GM18858 (cell line): ENCODE data around the gene CHN1.
A peak's percentile ranks its signal among the peaks of the same experiment; 100 is the strongest.

Source experiments
- ATAC-seq: cut with Tn5 transposase; IDR thresholded peaks from one replicate; pipeline ENCODE4 v1.9.1; 2021; ENCODE audit not compliant: unreplicated experiment

CHN1 gene

DNA sequence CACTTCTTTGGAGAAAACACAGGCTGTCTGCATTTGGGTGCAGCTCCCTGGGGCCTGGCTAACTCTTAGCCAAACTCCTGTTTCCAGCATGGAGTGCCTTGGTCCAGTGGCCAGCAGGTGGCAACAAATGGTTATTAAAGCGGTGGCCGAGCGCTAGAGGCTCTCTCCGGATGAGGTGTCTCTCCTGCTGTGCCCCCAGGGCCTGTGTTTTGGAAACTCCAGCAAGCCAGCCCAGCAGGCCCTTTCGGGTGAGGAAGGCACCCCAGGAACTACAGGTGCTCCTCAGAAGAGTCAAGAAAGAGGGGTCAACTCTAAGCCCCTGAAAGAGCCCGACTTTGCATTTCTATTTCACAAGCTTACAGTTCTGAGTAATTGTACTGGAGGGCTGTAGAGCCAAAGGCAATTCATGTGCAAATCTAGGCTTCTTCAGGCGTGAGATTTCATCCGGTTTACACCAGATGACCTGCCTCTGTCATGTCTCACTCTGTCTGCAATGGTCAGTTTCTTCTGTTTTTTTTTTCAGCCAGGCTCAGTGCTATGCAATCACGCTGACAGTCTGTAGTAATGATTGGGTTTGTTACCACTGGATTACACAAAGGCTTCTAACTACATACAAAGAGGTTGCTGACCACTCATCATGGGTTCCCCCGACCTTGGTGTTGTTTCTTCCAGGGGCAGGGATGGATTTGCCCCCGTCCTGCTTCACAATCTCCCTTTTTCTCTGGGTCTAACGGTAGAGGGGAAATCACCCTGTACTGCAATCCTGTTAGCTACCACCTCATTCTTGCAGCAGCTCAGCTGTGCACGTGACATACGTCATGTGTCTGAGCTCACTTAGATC, 233.3 kb downstream of the CHN1 start:
- no peak for ATAC-seq

DNA sequence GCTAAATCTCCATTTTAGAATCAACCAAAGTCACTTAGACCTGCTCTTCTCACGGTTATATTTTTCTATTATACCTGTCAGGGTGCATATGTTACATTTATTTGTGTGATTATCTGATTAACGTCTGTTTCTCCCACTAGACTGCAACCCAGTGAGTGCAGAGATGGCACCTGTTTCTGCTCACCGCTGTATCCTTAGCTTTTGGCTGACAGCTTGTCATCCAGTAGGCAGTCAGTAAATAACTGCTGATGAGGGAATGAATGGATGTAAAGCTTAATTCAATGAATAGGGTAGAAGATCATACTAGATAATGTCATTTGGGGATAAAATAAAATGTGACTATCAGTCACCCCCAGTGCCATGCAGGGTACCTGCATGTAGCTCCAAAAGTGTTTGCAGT, 234.0 kb downstream of the CHN1 start:
- ATAC-seq, result no peak

DNA sequence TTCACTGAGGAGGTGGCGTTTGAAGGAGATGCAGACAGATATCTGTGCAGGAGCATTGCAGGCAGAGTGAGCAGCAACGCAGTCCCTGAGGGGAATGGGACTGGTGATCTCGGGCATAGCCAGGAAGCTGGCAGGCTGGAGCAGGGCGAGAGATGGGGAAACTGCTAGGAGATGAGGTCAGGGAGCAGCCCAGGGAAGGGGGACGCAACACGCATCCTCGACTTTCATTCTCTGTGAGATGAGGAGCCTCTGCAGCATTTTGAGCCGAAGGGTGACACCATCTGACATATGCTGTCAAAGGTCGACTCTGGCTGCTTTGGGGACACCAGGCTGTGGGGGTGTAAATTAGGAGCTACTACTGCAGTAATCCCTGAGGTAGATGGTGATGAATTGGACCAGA, 236.6 kb downstream of the CHN1 start:
- ATAC-seq, result no peak

DNA sequence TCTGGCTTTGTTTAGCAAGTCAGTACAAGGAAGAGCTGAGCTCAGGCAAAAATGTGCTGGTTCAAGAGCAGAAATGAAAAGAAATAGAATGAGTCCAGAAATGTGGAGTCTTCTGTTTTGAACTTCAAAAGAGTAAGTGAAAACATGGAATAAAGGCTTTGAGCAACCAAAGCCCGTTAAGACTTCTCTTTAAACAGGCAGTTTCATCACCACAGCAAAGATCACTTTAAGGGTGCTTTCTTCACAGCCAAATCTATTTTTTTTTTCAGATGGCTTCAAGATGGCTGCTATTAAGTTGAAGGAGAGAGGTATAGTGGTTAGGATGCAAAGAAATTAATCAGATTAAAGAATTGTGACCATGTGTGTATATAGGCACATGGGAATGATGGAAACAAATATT, 238.9 kb downstream of the CHN1 start:
- no peak for ATAC-seq

DNA sequence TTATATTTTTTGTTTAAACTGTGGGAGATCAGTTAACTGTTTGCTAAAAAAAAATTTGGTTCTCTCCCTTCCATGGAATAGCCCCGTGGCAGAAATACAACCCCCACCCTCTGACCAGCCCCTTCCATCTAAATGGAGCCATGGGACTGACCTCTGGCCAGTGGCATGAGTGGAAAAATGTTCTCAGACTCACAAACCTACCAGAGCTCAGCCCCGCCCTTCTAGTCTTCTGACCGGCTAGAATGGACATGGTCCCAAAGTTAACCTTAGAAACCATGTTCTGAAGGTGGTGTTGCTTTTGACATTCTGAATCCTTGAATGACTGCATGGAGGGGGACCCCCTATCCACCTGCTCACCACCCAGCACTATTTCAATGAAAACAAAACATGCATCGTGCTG, 239.6 kb downstream of the CHN1 start:
- no peak for ATAC-seq

DNA sequence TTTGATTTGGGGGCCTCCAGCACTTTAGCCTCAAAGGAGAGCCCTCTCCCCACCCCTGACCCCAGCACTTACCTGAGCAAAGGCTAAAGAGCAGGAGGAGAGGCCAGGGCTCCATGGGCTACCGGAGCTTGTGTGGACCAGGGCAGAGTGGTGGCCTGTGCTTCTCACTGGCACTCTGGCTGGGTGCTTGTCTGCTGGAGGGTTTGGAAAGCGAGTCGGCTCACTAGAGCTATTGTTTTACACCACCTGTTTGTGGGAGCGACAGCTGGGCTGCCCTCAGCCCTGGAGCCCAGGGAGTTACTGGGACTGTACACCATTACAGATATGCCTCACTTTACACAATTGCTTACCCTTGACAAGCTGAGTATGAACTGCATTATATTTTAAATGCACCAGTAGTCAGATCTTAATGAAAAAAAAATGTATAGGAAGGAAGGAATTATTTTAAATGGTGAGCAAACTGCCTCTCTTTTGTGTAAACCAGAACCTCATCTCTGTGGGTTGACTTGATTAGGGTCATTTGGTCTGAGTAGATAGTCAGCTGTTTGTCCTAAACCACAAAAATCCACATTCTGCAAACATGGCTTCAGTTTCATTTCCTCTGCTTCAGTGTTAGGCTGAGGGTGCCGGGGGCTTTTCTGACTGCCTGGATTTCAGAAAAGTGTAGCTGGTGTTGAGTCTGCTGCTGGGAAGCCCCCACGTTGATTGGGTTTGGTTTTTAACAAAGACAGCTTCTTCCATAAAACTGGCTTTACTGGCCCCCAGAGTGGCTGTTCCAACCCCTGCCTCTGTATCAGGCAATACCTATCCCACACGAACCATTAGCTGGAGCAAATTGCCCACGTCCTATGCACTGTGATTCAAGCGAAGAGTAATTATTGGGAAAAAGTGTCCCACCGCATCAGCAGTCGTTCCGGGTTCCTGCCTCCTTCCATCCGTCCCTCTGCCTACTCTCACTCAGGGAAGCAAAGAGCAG, 240.6 kb downstream of the CHN1 start, which contains the start of gene CHRNA1:
CHRNA1 (minus strand) TSS at position 193 of the 976 bp plus-strand sequence; CDS start at position 115, 78 bp downstream.
- ATAC-seq, result no peak

DNA sequence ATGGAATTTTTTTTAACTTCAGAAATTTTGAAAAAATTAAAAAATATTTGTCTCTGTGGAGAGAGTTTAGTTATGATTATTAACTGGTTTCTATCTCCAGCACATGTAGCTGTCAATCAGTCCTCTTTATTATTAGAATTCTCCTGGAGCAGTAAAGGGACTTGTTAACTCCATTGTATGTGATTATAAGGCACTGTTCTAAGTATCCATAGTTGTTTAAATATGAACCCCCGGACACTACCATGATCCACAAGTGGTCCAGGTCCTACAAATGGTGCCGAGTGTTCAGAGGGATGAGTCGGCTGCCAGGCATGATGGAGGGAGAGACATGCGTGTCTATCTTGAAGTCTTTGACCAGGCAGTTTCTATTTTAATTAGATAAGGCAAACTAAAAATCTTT, 241.4 kb downstream of the CHN1 start:
- no peak for ATAC-seq

DNA sequence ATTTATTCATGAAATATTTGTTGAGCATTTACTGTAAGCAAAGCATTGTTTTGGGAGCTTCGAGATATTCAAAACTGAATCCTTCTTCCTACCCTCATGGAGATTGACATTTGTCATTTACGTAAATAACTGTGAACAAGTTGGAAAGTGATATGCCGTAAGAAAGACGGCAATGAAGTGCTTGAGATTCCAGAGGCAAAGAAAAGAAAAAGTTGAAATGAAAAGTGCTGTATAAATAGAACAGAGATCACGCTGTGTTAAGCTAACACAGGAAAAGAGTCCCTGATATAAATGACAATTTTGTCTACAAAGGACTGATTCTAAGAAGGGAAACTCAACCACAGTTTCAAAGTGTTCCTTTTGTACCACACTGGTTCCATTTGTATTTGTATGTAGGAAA, 242.7 kb downstream of the CHN1 start:
- ATAC-seq, result no peak

DNA sequence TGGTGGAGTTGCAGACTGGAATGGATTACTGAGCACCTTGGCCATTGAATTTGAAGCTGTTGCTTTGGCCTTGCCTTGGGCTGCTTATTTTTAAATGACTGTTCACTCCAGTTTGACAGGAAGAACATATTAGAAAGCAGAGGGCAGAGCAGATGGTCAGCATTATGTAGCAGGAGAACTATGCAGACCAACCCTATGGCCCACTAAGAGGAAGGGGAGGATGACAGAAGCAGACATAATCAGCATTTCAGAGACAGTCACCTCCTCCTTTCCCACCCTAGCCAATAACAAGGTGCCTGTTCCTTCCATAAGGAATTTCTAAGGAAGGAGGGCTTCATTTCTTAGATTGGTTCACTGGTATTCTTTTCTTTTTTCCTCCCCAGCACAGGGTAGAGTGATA, 243.3 kb downstream of the CHN1 start:
- no peak for ATAC-seq

DNA sequence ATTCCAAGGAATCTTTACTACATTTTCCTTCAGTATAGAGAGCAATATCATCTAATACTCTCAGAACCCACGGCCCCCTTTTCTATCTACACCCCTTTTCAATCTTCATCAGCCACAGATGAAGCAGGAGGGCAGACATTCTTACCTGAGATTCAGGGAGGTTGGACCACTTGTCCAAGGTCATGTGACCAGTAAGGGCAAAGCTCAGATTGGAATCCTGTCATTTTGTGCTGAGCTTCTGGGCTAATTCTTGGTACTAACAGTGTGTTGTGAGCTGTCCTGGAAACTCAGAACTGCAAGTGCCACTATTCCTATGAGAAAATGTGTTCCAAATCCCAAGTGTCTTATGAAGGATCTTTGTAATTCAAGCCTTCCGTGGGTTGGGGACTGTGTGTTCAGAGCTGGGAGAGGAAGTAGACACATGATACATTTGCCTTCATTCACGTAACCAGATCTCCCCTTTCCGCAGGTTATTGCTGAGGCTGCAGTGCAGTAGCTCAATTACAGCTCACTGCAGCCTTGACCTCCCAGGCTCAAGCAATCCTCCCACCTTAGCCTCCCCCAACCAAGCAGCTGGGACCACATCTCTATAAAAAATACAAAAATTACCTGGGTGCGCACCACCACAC, 244.2 kb downstream of the CHN1 start:
- no peak for ATAC-seq

DNA sequence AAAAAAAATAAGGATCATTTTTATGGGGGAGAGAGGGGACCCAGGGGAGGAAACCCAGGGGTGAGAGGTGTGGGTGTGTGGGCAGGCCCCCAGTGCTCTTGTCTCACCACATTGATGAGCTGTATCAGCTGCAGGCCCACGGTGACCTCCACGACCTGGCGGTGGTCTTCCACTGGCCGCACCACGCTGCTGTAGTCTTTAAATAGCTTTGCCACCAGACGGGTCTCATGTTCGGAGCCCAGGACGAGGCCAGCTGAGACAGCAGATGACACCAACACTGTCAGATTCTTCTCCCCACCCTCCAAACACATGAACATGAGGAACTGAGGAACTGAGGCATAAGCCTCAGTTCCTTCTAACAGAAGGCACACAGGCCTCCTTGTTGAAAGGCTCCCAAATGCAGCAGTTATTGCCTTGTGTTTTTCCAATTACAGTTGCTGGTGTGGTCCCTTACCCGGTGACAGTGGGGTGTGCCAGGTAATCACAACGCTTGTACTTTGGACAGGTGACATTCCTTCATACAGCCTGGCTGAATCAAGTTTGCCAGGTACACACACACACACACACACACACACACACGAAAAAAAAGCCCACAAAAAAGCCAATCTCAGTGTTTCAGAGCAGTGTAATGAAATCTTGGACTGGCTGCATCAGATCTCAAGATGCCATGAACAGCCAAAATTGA, 245.7 kb downstream of the CHN1 start:
- no peak for ATAC-seq

DNA sequence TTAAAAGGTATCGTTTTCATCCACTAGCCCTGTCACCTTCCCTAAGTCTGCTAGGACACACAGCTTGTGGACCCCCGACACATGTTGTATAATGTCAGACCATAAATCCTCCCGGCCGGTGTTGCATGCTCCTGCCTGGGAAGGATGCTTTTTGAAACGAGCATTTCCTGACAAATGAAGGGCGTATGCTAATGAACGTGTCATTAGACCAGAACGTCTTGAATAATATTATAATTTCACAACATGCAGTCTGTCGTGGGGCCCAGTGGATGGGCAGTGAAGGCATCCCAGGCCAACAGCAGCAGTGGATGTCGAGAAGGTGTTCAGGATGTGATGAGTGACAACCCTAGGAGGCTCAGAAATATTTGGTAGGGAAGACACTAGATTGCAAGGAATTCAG, 248.4 kb downstream of the CHN1 start:
- ATAC-seq, result no peak

DNA sequence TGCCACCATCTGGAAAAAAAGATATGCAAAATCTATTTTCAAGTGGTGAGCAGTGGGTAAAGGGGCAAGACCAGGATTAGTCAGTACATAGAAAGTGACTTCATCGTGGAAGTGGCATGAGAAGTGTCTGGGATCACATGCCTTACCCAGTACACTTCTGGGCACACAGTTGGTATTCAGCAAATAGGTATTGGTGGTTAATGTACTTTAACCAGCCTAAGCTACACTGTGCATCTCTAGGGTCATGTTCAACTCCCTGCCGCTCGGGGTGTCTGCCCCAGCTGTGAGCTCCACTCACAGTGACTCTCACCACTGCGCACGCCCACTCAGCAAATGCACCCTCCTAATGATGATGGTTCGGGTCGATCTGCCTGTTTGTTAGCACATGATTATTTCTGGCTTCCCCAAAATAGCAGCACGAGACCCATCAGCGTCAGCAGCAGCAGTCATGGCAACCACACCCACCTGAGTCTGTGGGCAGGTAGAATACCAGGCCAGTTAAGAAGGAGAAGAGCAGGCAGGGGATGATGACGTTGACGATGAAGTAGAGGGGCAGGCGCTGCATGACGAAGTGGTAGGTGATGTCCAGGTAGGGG, 252.0 kb downstream of the CHN1 start:
- ATAC-seq, result no peak

DNA sequence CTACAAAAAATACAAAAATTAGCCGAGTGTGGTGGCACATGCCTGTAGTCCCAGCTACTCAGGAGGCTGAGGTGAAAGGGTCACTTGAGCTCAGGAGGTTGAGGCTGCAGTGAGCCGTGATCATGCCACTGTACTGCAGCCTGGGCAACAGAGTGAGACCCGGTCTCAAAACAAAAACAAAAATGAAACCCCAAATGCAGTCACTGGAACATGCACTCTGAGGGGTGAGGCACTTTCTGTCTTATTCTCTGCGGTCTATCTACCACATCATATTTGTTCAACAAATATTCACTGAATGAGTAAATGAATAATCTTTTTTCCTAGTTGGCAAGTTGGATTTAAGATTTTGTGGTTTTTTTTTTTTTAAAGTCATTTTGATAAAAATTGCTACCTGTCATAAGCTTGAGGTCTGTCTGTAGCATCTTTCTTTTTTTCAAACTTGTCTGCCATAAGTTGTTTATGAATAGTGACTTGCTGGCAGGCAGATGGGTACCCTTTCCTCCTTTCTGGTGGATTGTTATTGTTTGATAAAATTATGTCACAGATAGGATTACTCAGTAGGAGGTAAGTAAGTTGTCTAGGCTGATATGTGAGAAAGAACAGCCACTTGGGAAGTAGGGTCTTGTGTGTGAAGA, 252.7 kb downstream of the CHN1 start:
- peak; percentile 82 for ATAC-seq

DNA sequence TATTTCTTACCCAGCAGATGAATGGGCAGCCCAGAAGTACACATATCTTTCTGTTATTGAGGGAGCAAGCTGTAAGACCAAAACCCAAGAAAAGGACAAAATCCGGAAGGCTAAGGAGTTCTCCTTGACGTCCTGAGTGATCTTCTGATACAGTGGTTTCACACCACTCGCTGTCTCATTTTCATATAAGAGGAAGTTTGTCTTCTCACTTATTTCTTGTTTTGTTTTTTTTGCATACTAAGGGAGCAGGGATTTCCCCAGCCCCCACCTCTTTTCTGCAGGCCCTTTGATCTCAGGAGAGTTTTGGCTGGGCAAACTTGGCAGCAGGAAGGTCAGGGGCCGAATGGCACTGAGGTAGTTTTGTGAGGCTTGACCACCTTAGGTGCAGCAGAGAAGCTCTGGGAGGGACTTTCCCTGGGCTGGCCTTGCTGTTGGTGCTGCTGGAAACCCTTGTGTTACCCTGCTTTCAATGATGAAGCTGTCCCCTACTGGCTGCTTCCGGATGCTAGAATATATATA, 254.2 kb downstream of the CHN1 start:
- peak; percentile 46 for ATAC-seq

DNA sequence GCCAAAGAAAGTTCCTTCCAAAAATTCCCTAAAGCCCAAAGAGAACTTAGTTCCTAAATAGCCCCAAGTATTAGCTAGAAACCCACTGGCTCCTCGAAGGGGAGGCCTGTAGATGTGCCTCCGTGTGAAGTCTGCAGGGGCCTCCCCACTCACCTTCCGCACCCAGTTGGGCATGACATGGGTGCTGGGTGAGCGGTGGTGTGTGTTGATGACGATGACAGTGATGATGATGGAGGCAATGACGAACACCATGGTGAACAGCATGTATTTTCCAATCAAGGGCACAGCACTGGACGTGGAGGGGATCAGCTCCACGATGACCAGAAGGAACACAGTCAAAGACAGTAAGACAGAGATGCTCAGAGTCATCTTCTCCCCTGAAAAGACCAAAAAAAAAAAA, 255.4 kb downstream of the CHN1 start:
- no peak for ATAC-seq

DNA sequence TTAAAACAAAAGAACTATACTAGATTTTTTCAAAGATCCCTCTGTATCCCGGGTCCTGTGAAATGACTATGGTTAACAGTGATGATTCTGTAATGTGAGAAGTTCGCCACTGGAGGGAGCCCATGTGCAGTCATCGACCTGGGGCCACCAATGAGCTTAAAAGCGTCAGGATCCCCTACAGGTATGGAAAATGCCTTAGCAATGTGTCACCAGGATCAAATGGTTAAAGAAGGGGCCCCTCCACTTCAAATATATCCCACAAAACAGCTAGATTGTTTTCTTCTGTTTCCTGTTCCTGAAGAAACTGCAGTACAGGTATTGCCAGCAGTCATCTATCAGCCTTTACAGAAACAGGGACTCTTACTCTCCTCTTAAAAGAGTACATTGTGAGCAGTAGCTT, 256.2 kb downstream of the CHN1 start:
- no peak for ATAC-seq
